ENCODE data around the gene C1QTNF8.

The C1QTNF8 gene

DNA sequence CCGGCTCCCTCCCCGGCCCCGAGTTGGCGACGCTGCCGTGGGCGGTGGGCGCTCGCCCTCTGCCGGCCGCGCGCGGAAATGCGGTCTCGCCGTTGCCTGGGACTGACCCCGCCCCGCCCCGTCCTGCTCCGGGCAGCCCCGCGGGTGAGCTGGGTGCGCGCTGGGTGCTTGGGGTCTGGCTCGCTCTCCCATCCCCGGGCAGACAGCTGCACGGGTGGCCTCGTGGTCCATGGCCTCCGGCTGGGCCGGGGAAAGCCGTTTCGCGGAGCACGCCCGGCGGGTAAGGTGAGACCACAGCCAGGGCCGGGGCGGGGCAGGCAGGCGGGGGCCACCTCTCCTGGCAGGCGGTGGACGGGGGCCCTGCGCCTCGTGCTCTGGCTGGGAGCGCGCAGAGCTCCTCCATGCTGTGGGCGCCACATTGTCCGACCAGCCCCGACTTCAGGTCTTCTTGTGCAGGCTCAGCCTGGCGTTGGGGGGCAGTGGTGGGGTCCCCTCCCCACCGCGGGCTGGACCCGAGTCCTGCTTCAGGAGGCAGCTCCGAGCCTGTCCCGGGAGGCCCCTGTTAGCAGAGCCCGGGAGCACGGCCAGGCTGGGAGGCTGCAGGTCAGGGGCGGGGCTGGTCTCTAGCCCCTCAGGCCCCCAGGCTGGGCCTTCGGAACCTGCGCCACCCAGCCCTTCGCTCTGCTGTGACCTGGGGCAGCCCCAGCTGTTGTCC, 7.0 kb upstream of the C1QTNF8 start (continued):
- TF ChIP-seq, protein P1, sequence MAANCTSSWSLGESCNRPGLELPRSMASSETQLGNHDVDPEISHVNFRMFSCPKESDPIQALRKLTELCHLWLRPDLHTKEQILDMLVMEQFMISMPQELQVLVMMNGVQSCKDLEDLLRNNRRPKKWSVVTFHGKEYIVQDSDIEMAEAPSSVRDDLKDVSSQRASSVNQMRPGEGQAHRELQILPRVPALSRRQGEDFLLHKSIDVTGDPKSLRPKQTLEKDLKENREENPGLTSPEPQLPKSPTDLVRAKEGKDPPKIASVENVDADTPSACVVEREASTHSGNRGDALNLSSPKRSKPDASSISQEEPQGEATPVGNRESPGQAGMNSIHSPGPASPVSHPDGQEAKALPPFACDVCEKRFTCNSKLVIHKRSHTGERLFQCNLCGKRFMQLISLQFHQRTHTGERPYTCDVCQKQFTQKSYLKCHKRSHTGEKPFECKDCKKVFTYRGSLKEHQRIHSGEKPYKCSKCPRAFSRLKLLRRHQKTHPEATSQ (tag by site-specific recombination; IDR thresholded peaks at IDR 0.05): no peak
- TF ChIP-seq ZNF660 (tag by site-specific recombination; IDR thresholded peaks at IDR 0.05) (no peak), FEZF1 (tag by site-specific recombination; IDR thresholded peaks at IDR 0.05) (no peak), ZNF16 (tag by site-specific recombination; IDR thresholded peaks at IDR 0.05; ENCODE audit: low read depth) (no peak), ZBTB48 (tag by site-specific recombination; IDR thresholded peaks at IDR 0.05) (no peak), ZNF19 (tag by site-specific recombination; IDR thresholded peaks at IDR 0.05; ENCODE audit: low read depth) (no peak), ZNF624 (tag by site-specific recombination; IDR thresholded peaks at IDR 0.05) (no peak), ZNF561 (tag by site-specific recombination; IDR thresholded peaks at IDR 0.05; ENCODE audit: borderline replicate concordance) (no peak), ZNF776 (tag by site-specific recombination; IDR thresholded peaks at IDR 0.05; ENCODE audit: borderline replicate concordance) (no peak), MYNN (tag by site-specific recombination; IDR thresholded peaks at IDR 0.05; ENCODE audit: borderline replicate concordance) (no peak), ZNF416 (tag by site-specific recombination; IDR thresholded peaks at IDR 0.05) (no peak), ZNF223 (tag by site-specific recombination; IDR thresholded peaks at IDR 0.05) (no peak), ZNF664 (tag by site-specific recombination; IDR thresholded peaks at IDR 0.05) (no peak), ZNF677 (tag by site-specific recombination; IDR thresholded peaks at IDR 0.05) (no peak), ZNF529 (tag by site-specific recombination; IDR thresholded peaks at IDR 0.05; ENCODE audit: insufficient replicate concordance) (no peak), ZNF221 (tag by site-specific recombination; IDR thresholded peaks at IDR 0.05; ENCODE audit: borderline replicate concordance) (no peak)
- TF ChIP-seq, protein P2, sequence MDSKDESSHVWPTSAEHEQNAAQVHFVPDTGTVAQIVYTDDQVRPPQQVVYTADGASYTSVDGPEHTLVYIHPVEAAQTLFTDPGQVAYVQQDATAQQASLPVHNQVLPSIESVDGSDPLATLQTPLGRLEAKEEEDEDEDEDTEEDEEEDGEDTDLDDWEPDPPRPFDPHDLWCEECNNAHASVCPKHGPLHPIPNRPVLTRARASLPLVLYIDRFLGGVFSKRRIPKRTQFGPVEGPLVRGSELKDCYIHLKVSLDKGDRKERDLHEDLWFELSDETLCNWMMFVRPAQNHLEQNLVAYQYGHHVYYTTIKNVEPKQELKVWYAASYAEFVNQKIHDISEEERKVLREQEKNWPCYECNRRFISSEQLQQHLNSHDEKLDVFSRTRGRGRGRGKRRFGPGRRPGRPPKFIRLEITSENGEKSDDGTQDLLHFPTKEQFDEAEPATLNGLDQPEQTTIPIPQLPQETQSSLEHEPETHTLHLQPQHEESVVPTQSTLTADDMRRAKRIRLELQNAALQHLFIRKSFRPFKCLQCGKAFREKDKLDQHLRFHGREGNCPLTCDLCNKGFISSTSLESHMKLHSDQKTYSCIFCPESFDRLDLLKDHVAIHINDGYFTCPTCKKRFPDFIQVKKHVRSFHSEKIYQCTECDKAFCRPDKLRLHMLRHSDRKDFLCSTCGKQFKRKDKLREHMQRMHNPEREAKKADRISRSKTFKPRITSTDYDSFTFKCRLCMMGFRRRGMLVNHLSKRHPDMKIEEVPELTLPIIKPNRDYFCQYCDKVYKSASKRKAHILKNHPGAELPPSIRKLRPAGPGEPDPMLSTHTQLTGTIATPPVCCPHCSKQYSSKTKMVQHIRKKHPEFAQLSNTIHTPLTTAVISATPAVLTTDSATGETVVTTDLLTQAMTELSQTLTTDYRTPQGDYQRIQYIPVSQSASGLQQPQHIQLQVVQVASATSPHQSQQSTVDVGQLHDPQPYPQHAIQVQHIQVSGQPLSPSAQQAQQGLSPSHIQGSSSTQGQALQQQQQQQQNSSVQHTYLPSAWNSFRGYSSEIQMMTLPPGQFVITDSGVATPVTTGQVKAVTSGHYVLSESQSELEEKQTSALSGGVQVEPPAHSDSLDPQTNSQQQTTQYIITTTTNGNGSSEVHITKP (tag by site-specific recombination; IDR thresholded peaks at IDR 0.05): no peak
- TF ChIP-seq, protein P3, sequence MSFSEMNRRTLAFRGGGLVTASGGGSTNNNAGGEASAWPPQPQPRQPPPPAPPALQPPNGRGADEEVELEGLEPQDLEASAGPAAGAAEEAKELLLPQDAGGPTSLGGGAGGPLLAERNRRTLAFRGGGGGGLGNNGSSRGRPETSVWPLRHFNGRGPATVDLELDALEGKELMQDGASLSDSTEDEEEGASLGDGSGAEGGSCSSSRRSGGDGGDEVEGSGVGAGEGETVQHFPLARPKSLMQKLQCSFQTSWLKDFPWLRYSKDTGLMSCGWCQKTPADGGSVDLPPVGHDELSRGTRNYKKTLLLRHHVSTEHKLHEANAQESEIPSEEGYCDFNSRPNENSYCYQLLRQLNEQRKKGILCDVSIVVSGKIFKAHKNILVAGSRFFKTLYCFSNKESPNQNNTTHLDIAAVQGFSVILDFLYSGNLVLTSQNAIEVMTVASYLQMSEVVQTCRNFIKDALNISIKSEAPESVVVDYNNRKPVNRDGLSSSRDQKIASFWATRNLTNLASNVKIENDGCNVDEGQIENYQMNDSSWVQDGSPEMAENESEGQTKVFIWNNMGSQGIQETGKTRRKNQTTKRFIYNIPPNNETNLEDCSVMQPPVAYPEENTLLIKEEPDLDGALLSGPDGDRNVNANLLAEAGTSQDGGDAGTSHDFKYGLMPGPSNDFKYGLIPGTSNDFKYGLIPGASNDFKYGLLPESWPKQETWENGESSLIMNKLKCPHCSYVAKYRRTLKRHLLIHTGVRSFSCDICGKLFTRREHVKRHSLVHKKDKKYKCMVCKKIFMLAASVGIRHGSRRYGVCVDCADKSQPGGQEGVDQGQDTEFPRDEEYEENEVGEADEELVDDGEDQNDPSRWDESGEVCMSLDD (tag by site-specific recombination; IDR thresholded peaks at IDR 0.05): no peak
- TF ChIP-seq, protein P4, sequence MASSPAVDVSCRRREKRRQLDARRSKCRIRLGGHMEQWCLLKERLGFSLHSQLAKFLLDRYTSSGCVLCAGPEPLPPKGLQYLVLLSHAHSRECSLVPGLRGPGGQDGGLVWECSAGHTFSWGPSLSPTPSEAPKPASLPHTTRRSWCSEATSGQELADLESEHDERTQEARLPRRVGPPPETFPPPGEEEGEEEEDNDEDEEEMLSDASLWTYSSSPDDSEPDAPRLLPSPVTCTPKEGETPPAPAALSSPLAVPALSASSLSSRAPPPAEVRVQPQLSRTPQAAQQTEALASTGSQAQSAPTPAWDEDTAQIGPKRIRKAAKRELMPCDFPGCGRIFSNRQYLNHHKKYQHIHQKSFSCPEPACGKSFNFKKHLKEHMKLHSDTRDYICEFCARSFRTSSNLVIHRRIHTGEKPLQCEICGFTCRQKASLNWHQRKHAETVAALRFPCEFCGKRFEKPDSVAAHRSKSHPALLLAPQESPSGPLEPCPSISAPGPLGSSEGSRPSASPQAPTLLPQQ (tag by site-specific recombination; IDR thresholded peaks at IDR 0.05): peak; percentile 63; the same call in 1 of the 2 replicates
- TF ChIP-seq, protein P5, sequence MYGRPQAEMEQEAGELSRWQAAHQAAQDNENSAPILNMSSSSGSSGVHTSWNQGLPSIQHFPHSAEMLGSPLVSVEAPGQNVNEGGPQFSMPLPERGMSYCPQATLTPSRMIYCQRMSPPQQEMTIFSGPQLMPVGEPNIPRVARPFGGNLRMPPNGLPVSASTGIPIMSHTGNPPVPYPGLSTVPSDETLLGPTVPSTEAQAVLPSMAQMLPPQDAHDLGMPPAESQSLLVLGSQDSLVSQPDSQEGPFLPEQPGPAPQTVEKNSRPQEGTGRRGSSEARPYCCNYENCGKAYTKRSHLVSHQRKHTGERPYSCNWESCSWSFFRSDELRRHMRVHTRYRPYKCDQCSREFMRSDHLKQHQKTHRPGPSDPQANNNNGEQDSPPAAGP (tag by site-specific recombination; IDR thresholded peaks at IDR 0.05): peak; percentile 78
- TF ChIP-seq, protein P6, sequence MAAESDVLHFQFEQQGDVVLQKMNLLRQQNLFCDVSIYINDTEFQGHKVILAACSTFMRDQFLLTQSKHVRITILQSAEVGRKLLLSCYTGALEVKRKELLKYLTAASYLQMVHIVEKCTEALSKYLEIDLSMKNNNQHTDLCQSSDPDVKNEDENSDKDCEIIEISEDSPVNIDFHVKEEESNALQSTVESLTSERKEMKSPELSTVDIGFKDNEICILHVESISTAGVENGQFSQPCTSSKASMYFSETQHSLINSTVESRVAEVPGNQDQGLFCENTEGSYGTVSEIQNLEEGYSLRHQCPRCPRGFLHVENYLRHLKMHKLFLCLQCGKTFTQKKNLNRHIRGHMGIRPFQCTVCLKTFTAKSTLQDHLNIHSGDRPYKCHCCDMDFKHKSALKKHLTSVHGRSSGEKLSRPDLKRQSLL (tag by site-specific recombination; IDR thresholded peaks at IDR 0.05): no peak
